Erythroblast (primary cell): ENCODE results near the gene RRAS2.

Experiments
- GATA1 ChIP-seq: IDR thresholded peaks from 2 replicates; pipeline ENCODE4 v1.6.1; 2011; ENCODE audit warnings: low read depth, mild to moderate bottlenecking, control low read depth, low read length, moderate library complexity
- POLR2A ChIP-seq: IDR thresholded peaks from 2 replicates; pipeline ENCODE4 v1.6.1; 2011; ENCODE audit warnings: mild to moderate bottlenecking, low read length

DNA sequence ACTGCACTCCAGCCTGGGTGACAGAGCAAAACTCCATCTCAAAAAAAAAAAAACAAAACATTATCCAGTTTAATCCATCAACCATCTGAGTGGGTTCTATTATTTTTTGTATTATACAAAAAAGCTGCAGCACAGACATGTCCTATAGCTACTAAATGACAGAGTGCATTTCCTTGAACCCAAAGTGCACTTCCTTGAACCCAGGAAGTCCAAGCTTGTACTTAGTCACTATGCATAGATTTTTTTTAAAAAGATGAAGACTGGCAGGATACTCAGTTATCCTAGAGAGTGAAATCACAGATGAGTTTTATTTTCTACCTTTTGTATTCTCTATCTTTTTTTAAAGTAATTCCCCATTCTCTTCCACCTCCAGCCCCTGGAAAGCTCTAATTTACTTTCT lies 8.0 kb upstream of the RRAS2 start:
- TF ChIP-seq POLR2A (no peak), GATA1 (no peak)
